ENCODE measurements around the gene WWC2.
"Not testable (repeated sequence)": the region's sequence is repeated elsewhere in the genome, so short reads cannot be mapped to it uniquely, and the experiment has no call there.

The WWC2 gene

DNA sequence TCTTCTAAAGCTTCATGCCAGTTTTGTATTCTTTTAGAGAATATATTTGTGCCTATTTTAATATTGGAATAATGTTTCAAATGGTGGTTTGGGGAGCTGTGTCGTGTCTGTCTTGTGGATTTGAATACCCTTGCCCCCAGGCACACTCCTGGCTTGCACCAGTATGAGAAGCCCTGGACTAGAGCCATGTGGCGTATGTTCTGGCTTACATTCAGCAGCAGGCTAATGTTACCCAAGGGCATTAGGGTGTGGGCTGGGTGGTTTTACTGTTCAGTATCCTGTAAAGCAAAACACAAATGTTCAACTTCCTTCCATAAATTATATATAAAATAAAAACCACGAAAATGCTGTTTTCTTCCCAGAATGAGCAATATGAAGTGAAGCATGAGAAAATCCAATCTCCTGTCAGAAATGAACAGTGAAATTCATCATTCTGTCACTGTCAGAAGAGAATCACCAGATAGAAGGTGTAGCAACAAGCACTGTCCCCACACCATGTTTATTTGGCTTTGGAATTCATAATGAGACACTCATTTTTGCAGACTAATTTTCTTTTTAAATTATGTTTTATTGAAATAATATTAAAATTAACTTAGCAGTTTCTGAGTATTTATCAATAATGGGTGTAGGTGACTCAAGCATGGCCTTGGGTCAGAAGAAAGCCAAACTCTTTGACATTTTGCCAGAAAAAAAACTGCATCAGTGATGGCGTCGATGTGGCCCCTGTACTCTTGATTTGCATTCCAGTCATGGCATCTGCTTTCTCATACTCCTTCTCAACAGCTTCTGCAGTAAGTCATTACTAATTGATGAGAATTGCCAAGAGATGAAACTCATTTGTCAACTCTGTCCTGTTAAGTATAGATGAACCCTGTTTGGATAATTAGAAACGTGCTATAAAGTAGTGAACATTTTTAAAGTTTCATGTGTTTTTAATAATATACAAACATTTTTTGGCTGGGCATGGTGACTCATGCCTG, 43.8 kb downstream of the WWC2 start:
- DNase-seq (ENCODE audit: low read depth): no peak

DNA sequence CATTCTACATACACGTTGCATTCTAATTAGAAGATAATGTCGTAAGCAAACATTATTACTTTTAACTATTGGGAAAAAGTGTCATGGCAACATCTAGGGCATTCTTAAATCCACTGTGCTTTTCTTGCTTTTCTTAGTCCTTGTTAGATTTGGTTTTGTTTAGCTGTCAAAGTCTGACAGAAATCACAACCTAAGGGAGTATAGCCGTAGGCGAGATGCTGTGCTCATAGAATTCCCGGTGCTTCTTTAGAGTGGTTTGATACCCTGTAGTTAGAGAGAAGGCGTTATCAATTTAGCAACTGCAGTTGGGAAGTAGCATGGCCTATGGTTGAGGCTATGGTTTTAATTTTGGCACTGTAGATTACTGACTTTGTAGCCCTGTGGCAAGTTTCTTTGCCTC, 45.7 kb downstream of the WWC2 start:
- no peak for DNase-seq (ENCODE audit: low read depth)

DNA sequence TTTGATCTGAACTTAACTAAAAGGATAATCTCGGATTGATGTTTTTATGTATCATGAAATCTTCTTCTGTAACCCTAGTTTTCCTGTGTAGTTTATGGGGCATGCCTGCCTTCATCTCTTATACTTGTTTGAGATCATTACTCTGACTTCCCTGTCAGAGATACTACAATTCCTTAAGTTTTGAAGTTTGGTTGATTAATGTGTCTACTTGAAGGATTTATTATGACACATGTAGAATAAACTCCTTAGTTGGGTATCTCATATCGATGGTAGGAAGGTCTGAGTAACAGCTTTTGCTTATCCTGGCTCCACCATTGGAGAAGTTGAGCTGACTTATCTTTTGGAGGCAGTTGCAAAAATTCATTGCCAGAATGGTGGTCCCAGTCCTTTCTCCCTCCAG, 46.7 kb downstream of the WWC2 start:
- DNase-seq (ENCODE audit: low read depth): no peak

DNA sequence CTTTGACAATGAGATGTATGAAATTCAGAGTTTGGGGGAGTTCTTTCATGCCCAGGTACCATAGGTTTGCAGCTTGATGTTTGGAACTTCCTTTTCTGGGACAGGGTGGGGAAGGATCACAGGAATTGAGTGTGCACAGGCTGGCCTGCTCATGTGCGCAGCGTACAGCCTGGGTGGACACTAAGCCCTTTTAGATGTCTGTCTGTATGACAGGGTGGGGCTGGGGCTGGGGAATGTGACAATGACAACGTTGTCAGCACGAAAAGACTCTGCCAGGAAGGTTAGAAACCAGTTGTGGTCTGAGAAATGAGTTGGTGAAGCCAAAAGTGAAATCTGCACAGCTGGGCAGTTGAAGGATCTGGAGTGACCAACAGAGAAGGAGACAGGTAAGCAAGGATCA, 47.4 kb downstream of the WWC2 start:
- DNase-seq (ENCODE audit: low read depth): no peak

DNA sequence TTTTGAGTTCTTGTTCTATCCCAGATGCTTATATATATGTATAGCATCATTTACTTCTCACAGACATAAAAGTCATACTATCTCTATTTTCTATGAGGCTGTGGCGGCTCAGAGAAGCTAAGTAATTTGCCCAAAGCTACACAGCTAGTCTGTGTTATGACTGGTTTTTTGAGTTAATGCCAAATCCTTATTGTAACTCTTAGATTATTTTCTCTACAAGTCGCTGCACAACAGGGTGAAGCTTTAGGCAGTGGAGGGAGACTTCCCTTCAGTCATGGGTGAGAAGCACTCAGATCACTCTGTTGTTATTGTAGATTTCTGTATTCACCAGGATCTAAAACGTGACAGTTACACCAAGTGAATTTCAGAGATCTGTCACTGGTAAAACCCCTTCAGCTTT, 48.1 kb downstream of the WWC2 start:
- no peak for DNase-seq (ENCODE audit: low read depth)

DNA sequence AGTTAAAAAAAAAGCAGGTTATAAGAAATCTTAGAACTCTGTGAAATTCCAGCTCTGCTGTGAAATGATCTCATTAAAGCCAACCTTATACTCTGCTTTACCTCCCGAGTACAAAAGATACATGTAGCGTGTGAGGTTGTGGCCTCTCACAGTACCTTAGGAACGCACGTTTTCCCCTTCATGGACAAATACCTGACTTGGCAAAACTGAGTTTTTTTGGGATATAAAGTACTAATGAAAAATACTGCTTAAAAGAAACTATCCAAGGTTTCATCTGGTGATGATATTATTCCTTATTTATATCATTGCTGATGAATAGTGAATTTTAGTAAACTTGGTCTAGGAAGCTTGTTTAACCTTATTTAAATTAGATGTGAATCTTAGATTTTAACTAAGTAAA, 48.9 kb downstream of the WWC2 start:
- DNase-seq (ENCODE audit: low read depth): no peak

DNA sequence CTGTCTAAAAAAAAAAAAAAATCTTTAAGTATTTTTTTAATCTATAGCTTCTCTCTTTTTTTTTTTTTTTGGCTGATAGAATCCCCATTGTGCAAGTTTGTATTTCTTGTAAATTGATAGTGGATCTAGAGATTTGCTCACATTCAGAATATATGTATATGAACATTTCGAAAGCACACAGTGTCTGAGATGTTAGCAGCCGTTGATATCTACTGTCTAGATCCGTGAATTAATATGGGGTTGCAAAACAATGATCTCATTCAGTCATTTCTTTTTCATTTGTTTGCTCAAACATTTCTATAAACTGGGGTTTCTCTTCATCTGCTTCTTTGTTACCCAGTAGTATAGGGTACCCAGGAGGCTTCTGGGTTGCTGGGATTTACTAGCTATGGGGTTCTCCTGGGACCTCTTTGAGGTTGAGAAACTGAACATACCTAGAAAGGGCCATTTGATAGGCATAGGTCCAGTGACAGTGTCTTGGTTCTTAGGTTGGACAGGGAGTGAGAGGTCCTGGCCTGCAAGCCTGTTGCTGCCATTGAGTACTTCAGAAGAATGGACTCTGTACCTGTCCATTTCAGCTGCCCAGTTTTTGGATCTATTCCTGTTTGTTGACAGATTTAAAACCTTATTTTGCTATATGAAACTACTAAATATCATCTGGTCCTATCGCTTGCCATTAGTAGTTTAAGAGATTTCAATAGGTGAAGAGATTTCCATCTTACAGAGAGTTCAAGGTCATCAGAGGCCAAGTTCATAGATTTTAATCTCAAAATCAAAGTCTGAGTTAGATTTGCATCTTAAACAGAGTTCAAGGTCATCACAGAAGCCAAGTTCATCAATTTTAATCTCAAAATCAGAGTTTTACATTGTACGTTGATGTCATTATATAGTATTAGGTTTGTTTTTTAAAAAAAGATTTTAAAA, 50.8 kb downstream of the WWC2 start:
- DNase-seq (ENCODE audit: low read depth): no peak

DNA sequence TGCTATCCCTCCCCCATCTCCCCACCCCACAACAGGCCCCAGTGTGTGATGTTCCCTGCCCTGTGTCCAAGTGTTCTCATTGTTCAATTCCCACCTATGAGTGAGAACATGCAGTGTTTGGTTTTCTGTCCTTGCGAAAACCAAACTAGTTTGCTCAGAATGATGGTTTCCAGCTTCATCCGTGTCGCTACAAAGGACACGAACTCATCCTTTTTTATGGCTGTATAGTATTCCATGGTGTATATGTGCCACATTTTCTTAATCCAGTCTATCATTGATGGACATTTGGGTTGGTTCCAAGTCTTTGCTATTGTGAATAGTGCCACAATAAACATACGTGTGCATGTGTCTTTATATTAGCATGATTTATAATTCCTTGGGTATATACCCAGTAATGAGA, 51.6 kb downstream of the WWC2 start:
- DNase-seq (ENCODE audit: low read depth): not testable (repeated sequence)

DNA sequence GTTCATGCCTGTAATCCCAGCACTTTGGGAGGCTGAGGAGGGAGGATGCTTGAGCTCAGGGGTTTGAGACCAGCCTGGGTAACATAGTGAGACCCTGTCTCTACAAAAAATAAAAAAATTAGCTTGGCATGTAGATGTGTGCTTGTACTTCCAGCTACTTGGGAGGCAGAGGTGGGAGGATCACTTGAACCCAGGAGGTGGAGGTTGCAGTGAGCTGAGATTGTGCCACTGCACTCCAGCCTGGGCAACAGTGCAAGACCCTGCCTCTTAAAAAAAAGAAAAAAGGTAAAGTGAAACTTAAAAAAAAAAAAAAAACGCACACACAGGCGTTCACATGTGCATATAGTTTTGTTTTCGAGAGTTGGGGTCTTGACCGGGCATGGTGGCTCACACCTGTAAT, 53.2 kb downstream of the WWC2 start:
- not testable (repeated sequence) for DNase-seq (ENCODE audit: low read depth)

DNA sequence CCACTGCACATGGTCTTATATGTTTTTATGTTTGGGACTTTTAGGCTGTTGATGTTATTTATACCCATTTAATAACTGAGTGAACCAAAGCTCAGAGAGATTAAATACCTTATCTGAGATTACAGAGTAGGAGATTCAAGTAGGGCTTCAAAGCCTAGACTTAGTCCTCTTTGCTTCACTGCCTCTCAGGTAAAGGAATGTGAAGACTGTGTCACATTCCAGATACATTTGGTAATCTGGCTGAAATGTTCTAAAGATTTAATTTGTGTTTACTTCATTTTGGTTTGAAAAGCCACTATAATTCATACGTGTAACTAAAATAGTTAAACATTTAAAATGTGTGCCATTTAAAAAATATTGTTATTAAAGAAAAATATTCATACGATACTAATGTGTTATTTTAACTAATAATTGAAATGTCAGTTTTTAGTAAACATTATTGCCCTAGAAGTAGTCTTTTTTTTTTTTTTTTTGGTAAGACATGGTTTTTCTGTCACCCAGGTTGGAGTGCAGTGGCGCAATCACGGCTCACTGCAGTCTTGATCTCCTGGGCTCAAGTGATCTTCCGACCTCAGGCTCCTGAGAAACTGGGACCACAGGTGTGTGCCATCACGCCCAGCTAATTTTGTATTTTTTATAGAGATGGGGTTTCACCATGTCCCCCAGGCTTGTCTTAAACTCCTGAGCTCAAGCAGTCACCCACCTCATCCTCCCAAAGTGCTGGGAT, 54.3 kb downstream of the WWC2 start:
- no peak for DNase-seq (ENCODE audit: low read depth)

DNA sequence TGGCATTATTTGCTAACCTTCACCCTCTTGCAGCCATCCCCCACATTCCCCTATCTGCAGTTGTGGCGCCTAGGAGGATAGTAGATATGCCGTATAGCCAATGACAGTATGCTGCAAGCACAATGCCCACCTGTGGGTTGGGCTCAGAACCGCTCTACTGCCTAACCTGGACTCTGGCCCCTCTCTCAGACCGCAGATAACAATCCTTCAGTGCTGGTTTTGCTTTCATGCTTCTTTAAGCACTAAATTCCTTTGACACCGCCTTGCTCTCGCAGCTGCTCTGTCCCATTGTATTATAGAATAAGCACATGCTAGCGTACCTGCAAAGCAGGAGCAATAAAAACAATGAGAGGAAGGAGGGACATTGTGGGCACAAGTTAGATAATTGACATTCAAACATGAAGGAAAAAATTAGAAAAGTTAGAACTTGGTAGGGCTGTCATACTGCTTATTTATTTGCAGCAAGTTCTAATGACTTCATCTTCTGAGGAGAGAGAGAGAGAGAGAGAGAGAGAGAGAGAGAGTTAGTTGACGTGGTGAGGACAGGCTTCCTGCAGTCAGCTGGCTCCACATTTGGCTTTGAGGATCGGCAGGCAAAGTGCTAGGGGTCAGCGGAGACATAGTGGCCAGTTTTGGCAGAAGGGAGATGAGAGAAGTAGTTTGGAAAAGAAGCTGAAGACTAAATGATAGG, 55.8 kb downstream of the WWC2 start:
- no peak for DNase-seq (ENCODE audit: low read depth)

DNA sequence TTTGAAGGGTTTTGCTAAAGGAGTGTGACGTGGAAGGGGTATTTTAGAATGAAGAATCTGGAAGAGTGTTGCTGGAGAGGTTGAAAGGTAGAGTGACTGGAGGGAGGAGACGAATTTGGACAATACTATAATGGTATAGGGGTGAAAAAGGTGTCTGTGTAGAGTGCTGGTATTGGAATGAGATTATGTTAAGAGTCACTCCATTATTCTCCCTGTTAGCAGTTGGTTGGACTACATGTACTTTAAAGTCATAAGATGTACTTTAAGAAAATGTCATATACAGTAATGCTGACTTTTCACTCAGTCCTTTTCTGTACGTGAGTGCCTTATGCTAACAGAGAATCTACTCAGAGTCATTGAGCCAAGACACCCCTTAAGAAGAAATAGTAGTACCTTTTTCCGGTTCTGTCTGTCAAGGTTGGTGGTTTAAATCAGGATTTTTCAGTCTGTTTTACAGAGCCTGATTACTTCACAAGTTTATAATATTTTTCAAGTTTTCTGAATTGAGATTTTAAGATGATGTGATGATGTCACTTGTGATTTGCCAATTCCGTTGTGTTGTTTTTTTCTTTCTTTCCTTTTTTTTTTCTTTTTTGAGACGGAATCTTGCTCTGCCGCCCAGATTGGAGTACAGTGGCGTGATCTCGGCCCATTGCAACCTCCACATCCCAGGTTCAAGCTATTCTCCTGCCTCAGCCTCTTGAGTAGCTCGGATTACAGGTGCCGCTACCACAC, 56.6 kb downstream of the WWC2 start:
- DNase-seq (ENCODE audit: low read depth): no peak

DNA sequence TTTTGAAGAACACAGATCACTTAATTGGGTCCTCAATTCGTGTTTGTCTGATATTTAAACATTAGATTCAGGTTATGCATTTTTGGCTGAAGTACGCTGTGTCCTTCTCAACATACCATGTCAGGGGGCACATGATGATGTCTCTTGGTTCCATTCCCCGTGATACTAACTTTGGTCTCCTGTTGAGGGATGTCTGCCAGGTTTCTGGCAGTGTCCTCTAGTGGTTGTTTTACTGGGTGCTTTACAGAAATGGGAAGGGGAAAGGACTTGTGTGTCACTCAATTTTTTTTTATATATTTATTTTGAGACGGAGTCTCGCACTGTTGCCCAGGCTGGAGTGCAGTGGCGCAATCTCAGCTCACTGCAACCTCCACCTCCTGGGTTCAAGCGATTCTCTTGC, 58.2 kb downstream of the WWC2 start:
- no peak for DNase-seq (ENCODE audit: low read depth)

DNA sequence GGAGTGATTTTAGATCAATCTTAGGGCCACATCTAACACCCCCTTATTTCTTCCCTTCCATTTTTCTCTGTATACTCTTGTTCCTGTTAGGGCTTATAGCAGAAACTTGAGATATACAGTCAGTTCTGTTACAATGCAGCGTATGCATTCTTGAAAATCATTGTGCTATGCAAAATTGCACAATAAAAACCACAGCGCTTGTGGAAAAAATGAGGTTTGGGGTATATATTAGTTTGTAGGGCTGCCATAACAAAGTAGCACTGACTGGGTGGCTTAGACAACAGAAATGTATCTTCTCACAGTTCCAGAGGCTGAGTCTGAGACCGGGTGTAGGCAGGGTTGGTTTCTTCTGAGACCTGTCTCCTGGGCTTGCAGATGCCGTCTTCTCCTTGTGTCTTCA, 59.0 kb downstream of the WWC2 start:
- DNase-seq (ENCODE audit: low read depth): no peak

DNA sequence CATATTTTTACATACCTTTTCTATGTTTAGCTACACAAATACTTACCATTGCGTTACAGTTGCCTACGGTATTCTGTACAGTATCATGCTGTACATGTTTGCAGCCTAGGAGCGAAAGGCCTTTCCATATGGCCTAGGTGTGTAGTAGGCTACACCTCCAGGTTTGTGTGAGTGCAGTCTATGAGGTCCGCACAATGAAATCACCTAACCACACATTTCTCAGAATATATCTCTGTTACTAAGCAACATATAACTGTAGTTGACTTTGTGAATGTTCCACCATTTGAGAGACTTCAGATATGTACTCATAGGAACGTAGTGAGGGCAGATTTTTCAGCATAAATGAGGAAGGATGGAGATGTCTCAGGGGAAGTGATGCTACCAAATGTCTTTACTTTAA, 62.6 kb downstream of the WWC2 start:
- DNase-seq (ENCODE audit: low read depth): no peak

DNA sequence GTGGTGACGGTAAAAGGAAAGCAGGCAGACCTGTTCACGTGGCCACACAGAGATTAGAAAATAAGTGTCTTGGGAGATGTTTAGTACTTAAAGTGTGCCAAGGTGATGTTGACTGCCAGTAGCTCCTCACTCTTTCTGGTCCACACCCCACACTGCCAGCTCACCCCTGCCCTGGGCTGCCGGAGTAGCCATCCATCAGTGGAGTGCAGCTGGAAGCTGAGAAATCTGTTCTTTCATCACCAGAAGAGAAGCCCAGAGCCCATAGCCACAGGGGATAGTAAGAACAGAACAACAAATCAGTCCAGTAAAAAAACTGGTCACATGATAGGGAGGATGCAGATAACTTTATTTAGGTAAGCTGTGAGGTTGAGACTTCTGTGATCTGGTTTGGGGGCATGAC, 64.1 kb downstream of the WWC2 start:
- DNase-seq (ENCODE audit: low read depth): no peak

DNA sequence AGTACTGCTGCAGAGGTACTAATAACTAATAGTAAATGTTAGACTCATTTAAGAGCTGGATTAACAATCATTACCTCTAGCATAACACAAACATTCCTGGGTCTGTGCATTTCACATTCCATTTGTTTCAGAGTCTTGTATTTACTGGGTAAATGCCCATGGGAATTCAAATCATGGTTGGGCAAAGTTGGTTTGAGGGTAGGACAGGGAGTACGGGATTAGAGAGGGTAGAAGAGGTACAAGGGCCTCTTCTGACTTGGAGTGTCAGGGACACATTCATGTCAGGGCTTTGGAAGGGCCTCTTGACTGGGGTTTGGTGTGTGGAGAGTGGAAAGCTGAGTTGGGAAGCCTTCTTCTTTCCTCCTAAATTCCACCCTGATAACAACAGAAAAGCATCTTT, 65.9 kb downstream of the WWC2 start:
- no peak for DNase-seq (ENCODE audit: low read depth)

DNA sequence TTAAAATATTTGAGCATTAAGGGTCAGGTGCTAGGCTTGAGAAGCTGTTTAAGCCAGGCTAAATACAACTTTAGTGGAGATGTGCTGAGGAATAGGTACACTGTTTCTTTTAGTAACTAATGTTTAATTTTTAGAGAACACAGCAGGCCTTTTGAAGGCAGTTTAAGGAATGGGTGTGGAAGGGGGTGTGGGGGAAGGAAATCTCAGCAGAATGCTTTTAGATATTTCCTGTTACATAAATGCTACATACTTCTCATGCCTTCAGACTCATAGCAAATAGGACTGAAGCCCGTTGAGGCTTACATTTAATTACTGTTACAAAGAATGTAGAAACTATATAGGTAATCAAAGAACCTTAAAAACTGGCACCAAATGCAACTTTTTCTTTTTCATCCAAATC, 66.3 kb downstream of the WWC2 start:
- no peak for DNase-seq (ENCODE audit: low read depth)

DNA sequence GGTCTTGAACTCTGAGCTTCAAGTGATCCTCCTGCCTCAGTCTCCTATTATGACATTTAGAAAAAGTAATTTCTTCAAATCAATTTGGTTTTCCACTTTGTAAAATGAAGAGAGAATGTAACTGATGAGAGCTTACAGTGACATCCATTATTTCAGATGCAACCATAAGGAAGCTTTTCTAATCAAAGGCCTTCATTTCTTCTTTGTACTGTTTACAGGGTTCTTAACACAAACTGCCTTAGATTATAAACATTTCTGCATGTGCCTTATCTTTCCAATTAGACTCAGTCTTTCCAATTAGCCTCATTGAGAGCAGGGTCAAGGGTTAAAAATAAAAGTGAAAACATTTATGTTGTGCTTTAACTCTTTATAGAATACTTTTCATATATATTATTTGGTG, 71.8 kb downstream of the WWC2 start:
- no peak for DNase-seq (ENCODE audit: low read depth)

DNA sequence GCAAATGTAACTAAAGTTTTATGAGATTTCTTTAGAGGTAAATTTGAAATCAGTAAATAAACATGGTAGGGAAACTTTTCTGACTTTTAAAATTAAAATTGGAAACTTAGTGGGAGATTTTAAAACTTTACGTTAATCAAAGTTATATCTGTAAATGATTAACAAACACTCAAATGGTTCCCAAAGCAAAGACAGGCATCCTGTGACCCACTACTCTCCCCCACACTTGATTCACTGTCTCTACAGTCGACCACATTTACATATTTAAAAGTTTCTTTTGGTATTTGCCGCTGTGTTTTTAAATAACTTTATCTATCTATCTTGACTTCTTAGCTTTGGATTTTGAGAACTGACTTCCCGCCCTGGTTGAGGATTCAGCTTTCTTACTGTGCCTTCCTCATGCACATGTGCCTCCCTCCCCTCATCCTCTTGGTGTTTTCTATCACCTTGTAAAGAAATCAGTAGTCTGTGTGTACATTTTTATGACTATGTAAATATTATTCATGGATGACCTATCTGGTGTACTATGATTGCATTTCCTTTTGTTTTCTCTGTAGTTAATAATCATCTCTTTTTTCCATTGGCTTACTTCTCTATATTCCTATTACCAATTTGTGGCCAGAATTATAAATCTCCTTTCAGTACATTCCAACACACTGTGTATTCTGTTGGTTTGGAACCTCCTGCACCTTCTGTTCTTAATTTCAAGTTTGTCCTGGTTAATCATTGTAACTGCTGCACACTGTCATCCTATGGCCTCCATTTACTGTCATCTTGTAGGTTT, 72.6 kb downstream of the WWC2 start:
- DNase-seq (ENCODE audit: low read depth): no peak
